ENCODE data around the gene MRPS23. TPM values are rescaled to one million over a fixed set of nuclear protein-coding genes. Genes with fewer than 3 reads are reported as not detected.
A peak's percentile ranks its signal among the peaks of the same experiment; 100 is the strongest.

MRPS23 gene
- total and polyA plus RNA-seq, 12 donors: 8.5 to 90.6 (median 36.6) TPM

DNA sequence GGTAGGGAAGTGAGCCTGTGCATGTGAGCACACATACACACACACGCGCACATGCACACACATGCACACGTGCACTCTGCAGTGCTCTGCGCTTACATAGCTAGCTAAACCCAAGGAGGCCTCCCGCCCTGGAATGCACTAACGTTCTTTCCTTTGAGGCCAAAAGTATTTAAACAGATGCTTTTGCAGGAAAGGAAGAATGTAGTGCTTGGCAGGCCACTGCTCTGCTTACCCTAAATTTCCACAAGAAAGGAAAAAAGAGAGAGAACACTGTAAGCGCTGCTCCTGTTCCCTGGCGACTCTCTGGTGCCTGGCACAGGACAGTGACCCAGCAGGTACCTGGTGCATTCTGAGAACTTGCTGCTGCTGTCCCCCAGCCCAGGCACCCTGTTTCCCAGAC is 31.3 kb upstream of the MRPS23 start:
- Histone ChIP-seq H3K36me3 (replicated peaks in 1 of 2) (peaks cover 0 to 41% of the 10 kb centered on the region in 2 donors), H3K27me3 (no peaks in the 10 kb centered on the region), H3K4me3 (no peak overlapping the region), H3K4me1 (replicated peaks in 1 of 2) (peaks cover 10 to 35% of the 10 kb centered on the region in 2 donors), H3K27ac (peak overlapping the region in 4 of 5 donors; percentile 32 to 82 (median 45)), H3K9me3 (replicated peaks in 1 of 3) (no peaks in the 10 kb centered on the region)
- TF ChIP-seq POLR2A (IDR thresholded peaks at IDR 0.05) (no peak), CTCF (IDR thresholded peaks at IDR 0.05) (no peak)
- 77 to 96% (median 79%) methylated on average over 5 to 8 of the region's 8 CpGs for WGBS, 4 donors
- no peak for DNase-seq
- intact Hi-C loops (cut with DNase I): no loop called here

DNA sequence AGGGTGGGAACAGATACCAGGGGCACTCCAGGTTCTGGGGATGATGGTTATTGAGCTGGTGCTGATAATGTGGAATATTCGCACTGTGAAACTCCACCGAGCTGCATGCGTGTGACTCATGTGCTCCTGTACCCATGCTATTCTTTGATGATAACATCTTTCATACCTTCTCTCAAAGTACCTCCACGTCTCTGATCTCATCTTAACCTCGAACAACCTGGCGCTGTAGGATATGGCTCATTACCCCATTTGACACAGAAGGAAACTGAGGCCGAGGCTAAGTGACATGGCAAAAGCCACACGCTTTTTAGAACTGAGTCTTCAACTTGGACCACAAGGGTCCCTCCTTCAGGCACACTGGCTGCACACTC is 30.2 kb upstream of the MRPS23 start:
- intact Hi-C loops (cut with DNase I): no loop called here

GRCh38 chr17:57879437-57880085 is 29.7 kb upstream of the MRPS23 start:
- no peaks in the 10 kb centered on the region for H3K27me3 ChIP-seq
- no peak overlapping the region for H3K4me3 ChIP-seq
- intact Hi-C loops (cut with DNase I): no loop called here
- 79 to 86% (median 85%) methylated on average over 12 of the region's 12 CpGs for WGBS, 4 donors
- H3K27ac ChIP-seq: peak overlapping the region in 3 of 5 donors; percentile 20 to 73 (median 60)
- H3K9me3 ChIP-seq (replicated peaks in 1 of 3): no peaks in the 10 kb centered on the region
- peaks cover 0 to 30% of the 10 kb centered on the region in 2 donors for H3K36me3 ChIP-seq (replicated peaks in 1 of 2)
- no peak for DNase-seq
- peaks cover 26 to 50% of the 10 kb centered on the region in 2 donors for H3K4me1 ChIP-seq (replicated peaks in 1 of 2)
- no peak for TF ChIP-seq CTCF (IDR thresholded peaks at IDR 0.05)

More for the DNA sequence above, 30.2 kb upstream of the MRPS23 start:
- Histone ChIP-seq H3K9me3 (replicated peaks in 1 of 3) (no peaks in the 10 kb centered on the region), H3K27ac (peak overlapping the region in 1 of 5 donors; percentile 73), H3K27me3 (no peaks in the 10 kb centered on the region), H3K36me3 (replicated peaks in 1 of 2) (peaks cover 0 to 35% of the 10 kb centered on the region in 2 donors), H3K4me1 (replicated peaks in 1 of 2) (peaks cover 21 to 45% of the 10 kb centered on the region in 2 donors), H3K4me3 (no peak overlapping the region)
- TF ChIP-seq POLR2A (IDR thresholded peaks at IDR 0.05): no peak
- DNase-seq: no peak
- WGBS, 4 donors: 81 to 91% (median 86%) methylated on average over 8 of the region's 8 CpGs

DNA sequence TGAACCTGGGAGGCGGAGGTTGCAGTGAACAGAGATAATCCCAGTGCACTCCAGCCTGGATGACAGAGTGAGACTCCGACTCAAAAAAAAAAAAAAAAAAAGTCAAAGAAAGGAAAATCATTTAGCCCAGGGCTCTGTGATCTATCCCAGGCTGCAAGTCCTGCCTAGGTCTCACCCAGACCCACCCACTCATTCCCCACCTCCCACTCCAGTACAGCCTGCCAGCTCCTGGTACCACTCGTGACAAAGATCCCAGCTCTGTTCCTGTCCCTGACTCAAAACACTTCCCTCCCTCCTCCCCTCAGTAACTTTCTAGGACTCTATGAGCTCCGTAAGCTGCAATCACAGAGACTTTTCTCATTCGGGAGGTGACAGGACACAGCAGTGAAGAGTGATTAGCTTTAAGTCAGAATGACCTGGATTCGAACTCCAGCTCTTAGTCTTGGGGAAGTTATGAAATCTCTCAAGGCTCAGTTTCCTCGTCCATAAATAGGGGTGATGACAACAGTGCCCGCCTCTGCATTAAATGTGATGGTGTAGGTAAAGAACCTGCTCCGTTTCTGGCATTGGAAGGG is 28.0 kb upstream of the MRPS23 start:
- Histone ChIP-seq H3K27ac (peak overlapping the region in 1 of 5 donors; percentile 12), H3K4me3 (no peak overlapping the region), H3K4me1 (replicated peaks in 1 of 2) (peaks cover 28 to 67% of the 10 kb centered on the region in 2 donors), H3K9me3 (replicated peaks in 1 of 3) (no peaks in the 10 kb centered on the region), H3K27me3 (no peaks in the 10 kb centered on the region), H3K36me3 (replicated peaks in 1 of 2) (peaks cover 0 to 18% of the 10 kb centered on the region in 2 donors)
- WGBS, 4 donors: 66 to 78% (median 70%) methylated on average over 9 of the region's 9 CpGs
- TF ChIP-seq POLR2A (IDR thresholded peaks at IDR 0.05) (no peak), CTCF (IDR thresholded peaks at IDR 0.05) (no peak)
- intact Hi-C loops (cut with DNase I): no loop called here
- no peak for DNase-seq
